Muscle layer of duodenum (tissue), 2 donors: ENCODE results near the gene SELL.
"Not testable (repeated sequence)": the region's sequence is repeated elsewhere in the genome, so short reads cannot be mapped to it uniquely, and the experiment has no call there.

ENCODE experiments used
- H3K27ac ChIP-seq: one replicate; pipeline ENCODE4 v1.7.0; 2013; ENCODE audit warnings: mild to moderate bottlenecking, low read length
- H3K27me3 ChIP-seq: one replicate; pipeline ENCODE4 v1.7.0; 2013; ENCODE audit warnings: low read depth, mild to moderate bottlenecking, control low read depth, low read length
- H3K36me3 ChIP-seq, 2 donors: one replicate each; pipeline ENCODE4 v1.7.0; 2013; ENCODE audit warnings: low read length in 2 of 2, control low read depth in 1 of 2, mild to moderate bottlenecking in 1 of 2; ENCODE audit not compliant: insufficient read depth in 2 of 2, control insufficient read depth in 1 of 2
- H3K4me1 ChIP-seq, 2 donors: one replicate each; pipeline ENCODE4 v1.7.0; 2013; ENCODE audit warnings: low read length in 2 of 2, mild to moderate bottlenecking in 2 of 2, control low read depth in 1 of 2, moderate library complexity in 1 of 2; ENCODE audit not compliant: insufficient read depth in 2 of 2, control insufficient read depth in 1 of 2
- H3K4me3 ChIP-seq, 2 donors: one replicate each; pipeline ENCODE4 v1.7.0; 2013; ENCODE audit warnings: low read length in 2 of 2, low read depth in 1 of 2, mild to moderate bottlenecking in 1 of 2
- H3K9me3 ChIP-seq, 2 donors: one replicate each; pipeline ENCODE4 v1.7.0; 2013; ENCODE audit warnings: low read length in 2 of 2, control low read depth in 1 of 2, mild to moderate bottlenecking in 1 of 2; ENCODE audit not compliant: control insufficient read depth in 1 of 2
- donor health status: healthy.

SELL gene

DNA sequence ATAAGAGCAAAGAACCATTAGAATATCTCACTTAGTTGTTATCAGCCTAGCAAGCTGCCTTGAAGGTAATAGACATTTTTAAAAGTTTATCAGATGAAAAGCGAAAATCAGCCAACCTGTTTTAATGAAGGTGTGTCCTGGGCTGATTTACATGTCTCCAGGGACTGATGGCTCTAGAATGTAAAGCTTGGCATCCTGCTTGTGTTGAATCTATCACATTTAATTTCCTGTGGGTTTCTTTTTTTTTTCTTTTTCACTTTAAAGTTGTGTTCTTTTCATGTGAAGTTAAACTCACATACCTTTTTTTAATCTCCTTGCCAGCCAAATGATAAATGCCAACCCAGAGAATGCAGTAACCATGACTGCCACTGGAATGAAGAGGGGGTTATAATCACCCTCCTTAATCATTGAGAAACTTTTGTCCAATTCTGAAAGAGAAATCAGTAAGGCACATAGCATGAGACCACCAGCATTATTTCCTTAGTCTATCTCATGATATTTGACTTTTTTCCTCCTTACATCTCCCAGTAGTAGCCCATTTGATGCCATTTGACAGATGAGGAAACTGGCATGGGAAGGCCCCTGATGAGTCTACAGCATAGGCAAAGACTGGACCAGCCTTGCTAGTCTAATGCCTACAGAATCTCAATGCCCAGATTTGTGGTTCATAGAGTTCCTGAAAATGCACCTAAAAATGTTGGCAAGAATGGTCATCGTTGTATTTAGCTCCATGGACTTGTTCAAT, 10.0 kb downstream of the SELL start:
- Histone ChIP-seq H3K27ac (no peak overlapping the region), H3K4me1 (no peaks in the 10 kb centered on the region), H3K36me3 (no peaks in the 10 kb centered on the region), H3K9me3 (no peaks in the 10 kb centered on the region), H3K27me3 (no peaks in the 10 kb centered on the region), H3K4me3 (no peak overlapping the region)

DNA sequence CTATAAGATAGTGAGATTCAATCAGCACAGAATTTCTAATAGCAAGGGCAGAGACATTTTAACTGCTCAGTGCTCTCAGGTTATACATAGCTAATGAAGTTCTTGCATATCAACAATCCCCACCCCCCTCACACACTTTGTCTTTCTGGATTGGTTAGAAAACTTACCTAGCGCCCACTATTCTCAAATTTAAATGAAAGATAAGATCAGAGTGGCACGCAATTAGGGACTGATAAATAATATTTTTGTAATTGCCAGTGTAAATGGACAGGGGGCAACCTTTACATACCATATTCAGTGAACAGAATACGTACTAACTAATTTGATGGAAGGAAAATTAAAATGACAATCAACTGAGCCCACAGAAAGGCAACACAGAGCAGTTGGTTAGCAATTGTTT, 11.7 kb downstream of the SELL start:
- Histone ChIP-seq H3K4me3 (no peak overlapping the region), H3K27ac (no peak overlapping the region), H3K36me3 (no peaks in the 10 kb centered on the region), H3K4me1 (no peaks in the 10 kb centered on the region), H3K27me3 (no peaks in the 10 kb centered on the region), H3K9me3 (no peaks in the 10 kb centered on the region)

GRCh38 chr1:169698976-169699375, 12.4 kb downstream of the SELL start:
- Histone ChIP-seq H3K4me1 (peaks cover 0 to 2% of the 10 kb centered on the region in 2 donors), H3K27ac (no peak overlapping the region), H3K36me3 (no peaks in the 10 kb centered on the region), H3K9me3 (no peaks in the 10 kb centered on the region), H3K4me3 (no peak overlapping the region), H3K27me3 (no peaks in the 10 kb centered on the region)

- Histone ChIP-seq H3K4me1 (peaks cover 0 to 4% of the 10 kb centered on the region in 2 donors), H3K36me3 (no peaks in the 10 kb centered on the region), H3K4me3 (no peak overlapping the region), H3K27me3 (no peaks in the 10 kb centered on the region), H3K9me3 (no peaks in the 10 kb centered on the region), H3K27ac (no peak overlapping the region)
Measured at GRCh38 chr1:169697755-169698154, 13.7 kb downstream of the SELL start.

DNA sequence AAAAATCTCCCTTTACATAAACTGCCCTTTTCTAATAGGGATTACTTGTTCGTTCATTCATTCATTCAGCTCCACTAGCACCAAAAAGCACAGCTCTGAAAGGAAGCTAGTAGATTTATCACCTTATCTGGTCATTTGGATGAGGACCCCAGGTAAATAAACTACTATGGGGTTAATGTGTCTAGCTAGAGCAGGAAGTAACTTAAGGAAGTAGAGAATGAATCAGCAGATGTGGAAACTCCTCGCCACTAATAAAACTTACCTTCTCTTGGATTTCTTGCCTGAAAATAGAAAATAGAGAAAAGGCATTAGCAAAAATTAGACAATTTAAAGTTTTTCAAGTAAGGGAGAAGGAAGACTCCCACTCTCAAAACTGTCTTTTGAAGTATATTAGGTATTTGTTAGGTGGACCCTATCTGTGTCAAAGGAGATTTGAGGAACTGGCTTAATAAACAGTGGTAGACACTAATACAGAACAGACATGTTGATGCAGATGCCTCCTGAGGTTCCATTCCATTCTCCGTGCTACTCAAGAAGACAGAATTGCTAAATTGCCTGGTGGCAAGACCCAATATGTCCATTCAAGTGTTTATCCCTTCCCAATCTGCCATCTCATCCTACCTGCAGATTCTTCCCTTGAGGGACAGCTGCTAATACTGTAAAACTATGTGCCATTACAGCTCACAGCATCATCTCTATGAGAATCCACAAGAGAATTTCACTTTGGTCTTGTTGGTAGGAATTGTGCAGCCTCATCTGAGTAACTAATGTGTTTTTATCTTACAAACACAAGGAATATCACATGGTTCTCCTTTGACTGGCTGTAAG, 14.9 kb downstream of the SELL start:
- no peak overlapping the region for H3K27ac ChIP-seq

GRCh38 chr1:169694304-169695075, 16.9 kb downstream of the SELL start:
- no peak overlapping the region for H3K27ac ChIP-seq
- H3K36me3 ChIP-seq, result no peaks in the 10 kb centered on the region
- peaks cover 0 to 4% of the 10 kb centered on the region in 2 donors for H3K4me1 ChIP-seq
- H3K27me3 ChIP-seq, result no peaks in the 10 kb centered on the region
- H3K9me3 ChIP-seq, result no peaks in the 10 kb centered on the region
- no peak overlapping the region for H3K4me3 ChIP-seq

More for the DNA sequence above, 14.9 kb downstream of the SELL start:
- Histone ChIP-seq H3K9me3 (no peaks in the 10 kb centered on the region), H3K4me3 (no peak overlapping the region), H3K36me3 (no peaks in the 10 kb centered on the region), H3K27me3 (no peaks in the 10 kb centered on the region), H3K4me1 (peaks cover 0 to 4% of the 10 kb centered on the region in 2 donors)

DNA sequence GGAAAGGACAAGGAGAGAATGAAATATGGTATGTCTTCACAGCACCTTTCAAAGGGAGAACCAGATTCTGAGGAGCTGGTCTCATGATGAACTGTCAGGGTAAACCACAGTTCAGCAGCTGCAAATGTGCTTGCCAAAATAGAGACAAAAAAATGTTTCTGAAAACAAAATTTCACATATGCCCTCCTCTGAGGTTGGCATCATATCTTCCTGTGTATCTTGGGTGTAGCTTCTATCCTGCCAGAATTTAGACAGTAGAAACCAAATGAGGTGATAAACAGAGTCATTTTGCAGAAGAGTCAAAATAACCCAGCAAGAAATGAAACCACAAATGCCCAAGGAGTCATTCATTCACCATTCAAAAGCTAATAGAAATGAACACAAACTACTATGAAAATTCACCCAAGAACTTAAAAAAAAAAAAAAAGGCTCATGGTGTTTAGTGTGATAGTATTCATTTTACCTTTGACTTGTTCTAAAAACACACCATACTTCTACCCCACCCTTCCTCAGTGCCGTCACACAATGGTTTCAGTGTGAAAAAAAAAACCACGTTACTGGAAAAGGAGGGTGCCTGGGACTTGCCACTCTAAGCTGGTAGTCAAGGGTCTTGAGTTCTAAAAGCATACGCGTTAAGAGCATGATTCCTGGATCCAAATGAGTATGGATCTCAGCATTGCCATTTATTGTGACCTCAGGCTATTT, 18.5 kb downstream of the SELL start:
- Histone ChIP-seq H3K27me3 (no peaks in the 10 kb centered on the region), H3K4me3 (no peak overlapping the region), H3K27ac (no peak overlapping the region), H3K9me3 (no peaks in the 10 kb centered on the region), H3K4me1 (peaks cover 0 to 4% of the 10 kb centered on the region in 2 donors), H3K36me3 (no peaks in the 10 kb centered on the region)

DNA sequence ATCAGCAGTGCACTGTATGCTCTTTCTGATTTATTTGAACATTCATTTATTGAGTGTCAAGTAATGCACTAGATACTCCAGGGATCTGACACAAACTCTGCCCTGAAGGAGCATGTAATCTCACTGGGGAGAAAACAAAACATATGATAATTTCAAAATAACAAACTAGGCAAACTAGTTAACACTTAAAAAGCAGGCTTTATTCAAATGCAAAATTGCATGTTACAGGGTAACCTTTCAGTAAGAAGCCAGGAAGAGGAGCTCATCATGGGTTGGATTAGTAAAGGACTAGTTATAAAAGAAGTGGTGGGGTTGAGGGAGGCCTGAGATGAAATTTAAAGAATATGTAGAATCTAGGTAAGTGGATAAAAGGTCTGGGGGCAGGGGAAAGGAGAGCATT, 20.9 kb downstream of the SELL start:
- Histone ChIP-seq H3K4me3 (no peak overlapping the region), H3K36me3 (no peaks in the 10 kb centered on the region), H3K9me3 (no peaks in the 10 kb centered on the region), H3K4me1 (peaks cover 0 to 4% of the 10 kb centered on the region in 2 donors), H3K27ac (no peak overlapping the region), H3K27me3 (no peaks in the 10 kb centered on the region)

- no peak overlapping the region for H3K4me3 ChIP-seq
- no peaks in the 10 kb centered on the region for H3K36me3 ChIP-seq
- H3K27ac ChIP-seq, result no peak overlapping the region
- H3K4me1 ChIP-seq, result peaks cover 0 to 4% of the 10 kb centered on the region in 2 donors
- no peaks in the 10 kb centered on the region for H3K27me3 ChIP-seq
- H3K9me3 ChIP-seq, result no peaks in the 10 kb centered on the region
Measured at GRCh38 chr1:169689395-169689794, 22.0 kb downstream of the SELL start.

DNA sequence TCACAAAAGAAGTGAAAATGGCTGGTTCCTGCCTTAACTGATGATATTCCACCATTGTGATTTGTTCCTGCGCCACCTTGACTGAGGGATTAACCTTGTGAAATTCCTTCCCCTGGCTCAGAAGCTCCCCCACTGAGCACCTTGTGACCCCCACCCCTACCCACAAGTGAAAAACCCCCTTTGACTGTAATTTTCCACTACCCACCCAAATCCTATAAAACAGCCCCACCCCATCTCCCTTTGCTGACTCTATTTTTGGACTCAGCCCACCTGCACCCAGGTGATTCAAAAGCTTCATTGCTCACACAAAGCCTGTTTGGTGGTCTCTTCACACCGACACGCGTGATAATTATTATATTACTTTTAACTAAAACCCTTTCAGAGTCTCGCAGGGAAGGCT, 23.0 kb downstream of the SELL start:
- not testable (repeated sequence) for H3K27ac ChIP-seq, H3K4me3 ChIP-seq, H3K27me3 ChIP-seq, H3K4me1 ChIP-seq, H3K9me3 ChIP-seq, H3K36me3 ChIP-seq

- Histone ChIP-seq H3K9me3 (no peaks in the 10 kb centered on the region), H3K36me3 (no peaks in the 10 kb centered on the region), H3K4me1 (no peaks in the 10 kb centered on the region), H3K27me3 (no peaks in the 10 kb centered on the region), H3K4me3 (no peak overlapping the region), H3K27ac (no peak overlapping the region)
Measured at GRCh38 chr1:169683661-169684060, 27.8 kb downstream of the SELL start.
